Measurements from ENCODE around the gene DLX3. TPM values are rescaled to one million over a fixed set of nuclear protein-coding genes. Genes with fewer than 3 reads are reported as not detected.

Gene DLX3
- total RNA-seq, 2 donors from 2014 or later = 0.36 to 0.68 TPM

GRCh38 chr17:49976163-49976827 lies 18.7 kb downstream of the DLX3 start:
- WGBS = 24% methylated on average over 5 of the region's 5 CpGs
- intact Hi-C loops (cut with DNase I) = no loop called here

GRCh38 chr17:49975531-49975930 lies 19.5 kb downstream of the DLX3 start:
- H3K36me3 ChIP-seq = no peaks in the 10 kb centered on the region
- H3K9me3 ChIP-seq = no peaks in the 10 kb centered on the region
- no peak for DNase-seq (ENCODE audit: low spot score)
- intact Hi-C loops (cut with DNase I) = no loop called here
- H3K27me3 ChIP-seq (replicated peaks; ENCODE audit: insufficient read depth) = peaks cover 28% of the 10 kb centered on the region
- H3K4me1 ChIP-seq (replicated peaks) = peaks cover 8% of the 10 kb centered on the region
- TF ChIP-seq POLR2AphosphoS5 (IDR thresholded peaks at IDR 0.05) = no peak
- no peak overlapping the region for H3K4me3 ChIP-seq
- no peak overlapping the region for H3K27ac ChIP-seq
- WGBS = 86% methylated on average over 7 of the region's 7 CpGs

More at GRCh38 chr17:49976163-49976827, 18.7 kb downstream of the DLX3 start:
- Histone ChIP-seq H3K4me1 (replicated peaks) (peaks cover 8% of the 10 kb centered on the region), H3K27ac (no peak overlapping the region), H3K36me3 (no peaks in the 10 kb centered on the region), H3K27me3 (replicated peaks; ENCODE audit: insufficient read depth) (peaks cover 21% of the 10 kb centered on the region), H3K4me3 (no peak overlapping the region), H3K9me3 (no peaks in the 10 kb centered on the region)
- DNase-seq (ENCODE audit: low spot score) = no peak
- no peak for TF ChIP-seq POLR2A (IDR thresholded peaks at IDR 0.05)
- no peak for TF ChIP-seq POLR2AphosphoS5 (IDR thresholded peaks at IDR 0.05)
- no peak for TF ChIP-seq CTCF (IDR thresholded peaks at IDR 0.05)

GRCh38 chr17:49973271-49973615 lies 21.8 kb downstream of the DLX3 start:
- Histone ChIP-seq H3K27ac (no peak overlapping the region), H3K27me3 (replicated peaks; ENCODE audit: insufficient read depth) (peaks cover 36% of the 10 kb centered on the region), H3K9me3 (no peaks in the 10 kb centered on the region), H3K36me3 (no peaks in the 10 kb centered on the region), H3K4me1 (replicated peaks) (peaks cover 8% of the 10 kb centered on the region), H3K4me3 (no peak overlapping the region)
- DNase-seq (ENCODE audit: low spot score) = no peak
- intact Hi-C loops (cut with DNase I) = no loop called here
- TF ChIP-seq CTCF (IDR thresholded peaks at IDR 0.05) (no peak), POLR2A (IDR thresholded peaks at IDR 0.05) (no peak), POLR2AphosphoS5 (IDR thresholded peaks at IDR 0.05) (no peak)
- 45% methylated on average over 2 of the region's 2 CpGs for WGBS

GRCh38 chr17:49972486-49973270 lies 22.3 kb downstream of the DLX3 start:
- Histone ChIP-seq H3K4me3 (no peak overlapping the region), H3K9me3 (no peaks in the 10 kb centered on the region), H3K36me3 (no peaks in the 10 kb centered on the region), H3K27ac (no peak overlapping the region), H3K27me3 (replicated peaks; ENCODE audit: insufficient read depth) (peaks cover 36% of the 10 kb centered on the region), H3K4me1 (replicated peaks) (peaks cover 8% of the 10 kb centered on the region)
- TF ChIP-seq CTCF (IDR thresholded peaks at IDR 0.05) = no peak
- no peak for TF ChIP-seq POLR2AphosphoS5 (IDR thresholded peaks at IDR 0.05)
- TF ChIP-seq POLR2A (IDR thresholded peaks at IDR 0.05) = no peak
- intact Hi-C loops (cut with DNase I) = no loop called here
- no peak for DNase-seq (ENCODE audit: low spot score)
- WGBS = 32% methylated on average over 55 of the region's 57 CpGs

- no peaks in the 10 kb centered on the region for H3K36me3 ChIP-seq
- intact Hi-C loops (cut with DNase I) = no loop called here
- DNase-seq (ENCODE audit: low spot score) = no peak
- H3K4me3 ChIP-seq = no peak overlapping the region
- H3K27me3 ChIP-seq (replicated peaks; ENCODE audit: insufficient read depth) = peaks cover 38% of the 10 kb centered on the region
- no peaks in the 10 kb centered on the region for H3K9me3 ChIP-seq
- peaks cover 8% of the 10 kb centered on the region for H3K4me1 ChIP-seq (replicated peaks)
- H3K27ac ChIP-seq = no peak overlapping the region
- no peak for TF ChIP-seq CTCF (IDR thresholded peaks at IDR 0.05)
- no peak for TF ChIP-seq POLR2AphosphoS5 (IDR thresholded peaks at IDR 0.05)
- TF ChIP-seq POLR2A (IDR thresholded peaks at IDR 0.05) = no peak
- 0% methylated on average over 26 of the region's 55 CpGs for WGBS
Measured at GRCh38 chr17:49971848-49972485, 23.1 kb downstream of the DLX3 start.

Data from prostate gland (tissue), 2 donors.